CD4-positive, alpha-beta T cell (primary cell): ENCODE results near the gene CLEC16A. TPM values are rescaled to one million over a fixed set of nuclear protein-coding genes. Genes with fewer than 3 reads are reported as not detected.

Source experiments
- ATAC-seq: fragments of 200-7000 bp; cut with Tn5 transposase; one replicate; pipeline ENCODE4 v1.10.0; 2022; ENCODE audit warnings: mild to moderate bottlenecking; ENCODE audit not compliant: poor library complexity
- CTCF ChIA-PET: fragments of 350-600 bp; sonication (Branson Sonifier 250); formaldehyde crosslinking; loops from one replicate; lab custom pipeline; 2021; ENCODE audit warnings: antibody characterized with exemption, inconsistent platforms; lab: Charles Lee
- POLR2A ChIA-PET: fragments of 350-600 bp; sonication (Branson Sonifier 250); formaldehyde crosslinking; loops from one replicate; lab custom pipeline; 2021; ENCODE audit warnings: antibody characterized with exemption, inconsistent platforms; lab: Charles Lee
- DNase-seq, 14 experiments: peaks; one replicate each; pipeline ENCODE4 v3.0.0-alpha.2; 2013 to 2020; ENCODE audit warnings: mixed read lengths in 2 of 14
- H3K27ac ChIP-seq, 2 donors: one replicate each; pipeline versions ENCODE4 v1.5.1 to v1.7.0; 2013; ENCODE audit warnings: low read length in 2 of 2, low read depth in 1 of 2, mild to moderate bottlenecking in 1 of 2
- H3K27me3 ChIP-seq, 2 experiments: 1 replicate in 1 of 2; 2 replicates in 1 of 2; pipeline versions ENCODE4 v1.6.1 to v1.7.0; 2013; ENCODE audit warnings: low read length in 2 of 2, control low read depth in 1 of 2, mild to moderate bottlenecking in 1 of 2, moderate library complexity in 1 of 2; ENCODE audit not compliant: insufficient read depth in 2 of 2, control insufficient read depth in 1 of 2
- H3K36me3 ChIP-seq: one replicate; pipeline ENCODE4 v1.6.1; 2013; ENCODE audit warnings: low read length, control low read depth; ENCODE audit not compliant: insufficient read depth
- H3K4me1 ChIP-seq: one replicate; pipeline ENCODE4 v1.6.1; 2013; ENCODE audit warnings: low read length, control low read depth; ENCODE audit not compliant: insufficient read depth
- H3K4me3 ChIP-seq: one replicate; pipeline ENCODE4 v1.5.1; 2013; ENCODE audit warnings: mild to moderate bottlenecking, low read length, moderate library complexity
- H3K9me3 ChIP-seq, 2 experiments: 1 replicate in 1 of 2; 2 replicates in 1 of 2; pipeline versions ENCODE4 v1.6.1 to v1.7.0; 2013; ENCODE audit warnings: low read length in 2 of 2, mild to moderate bottlenecking in 2 of 2, control low read depth in 1 of 2, moderate library complexity in 1 of 2; ENCODE audit not compliant: control insufficient read depth in 1 of 2, insufficient read depth in 1 of 2
- H3K27ac Mint-ChIP-seq: one replicate; pipeline ENCODE4 v1.8.0; 2020; ENCODE audit warnings: mixed read lengths
- H3K27me3 Mint-ChIP-seq: one replicate; pipeline ENCODE4 v1.8.0; 2021; ENCODE audit warnings: mixed read lengths
- H3K36me3 Mint-ChIP-seq: one replicate; pipeline ENCODE4 v1.8.0; 2021; ENCODE audit warnings: low read depth, mixed read lengths
- H3K4me1 Mint-ChIP-seq: one replicate; pipeline ENCODE4 v1.8.0; 2021; ENCODE audit warnings: low read depth, mixed read lengths
- H3K4me3 Mint-ChIP-seq: one replicate; pipeline ENCODE4 v1.8.0; 2020; ENCODE audit warnings: mild to moderate bottlenecking, mixed read lengths
- H3K9me3 Mint-ChIP-seq: one replicate; pipeline ENCODE4 v1.8.0; 2020; ENCODE audit warnings: mixed read lengths
- intact Hi-C, 2 experiments: fragments of 100-400 bp; cut with DNase I in 1 of 2; cut with micrococcal nuclease in 1 of 2; formaldehyde crosslinking; loops; one replicate each; pipeline versions ENCODE4 v1.15.1 to v1.9.0; 2023 to 2025; cut with DNase I, micrococcal nuclease
- total RNA-seq, 174 experiments: library from RNA in 2 of 174; stranded (reverse) in 2 of 174; gene quantifications; one replicate each; pipeline ENCODE4 v1.2.3 and lab custom pipeline; 2021 to 2026
- TF ChIP-seq, protein P1 (sequence below): fragments of 200-600 bp; IDR thresholded peaks from one replicate; pipeline ENCODE4 v1.8.0; 2022; ENCODE audit warnings: antibody characterized with exemption, mild to moderate bottlenecking

Gene CLEC16A
- total RNA-seq, 2 experiments from 2014 or later = 21.7 to 22.7 TPM

DNA sequence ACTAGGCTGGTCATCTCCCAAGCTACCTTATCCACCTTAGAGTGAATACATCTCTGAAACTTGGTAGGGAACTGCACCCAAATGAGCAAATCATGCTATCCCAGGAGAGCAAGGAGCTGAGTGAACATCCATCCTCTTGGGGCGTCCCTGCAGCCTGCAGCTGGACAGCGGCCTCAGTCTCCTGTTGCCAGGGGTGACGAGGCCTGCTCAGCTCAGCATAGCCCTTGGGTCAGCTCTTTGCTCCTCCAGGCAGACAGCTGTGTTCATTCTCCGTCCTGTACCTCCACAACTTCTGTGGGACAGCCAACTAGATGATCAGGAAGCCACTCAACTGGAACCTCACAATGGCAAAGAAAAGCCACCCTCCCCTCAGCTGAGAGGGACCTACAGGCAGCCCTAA is 199.8 kb downstream of the CLEC16A start:
- Mint-ChIP-seq H3K27me3 (no peaks in the 10 kb centered on the region), H3K9me3 (no peaks in the 10 kb centered on the region), H3K4me1 (peaks cover 19% of the 10 kb centered on the region), H3K4me3 (no peak overlapping the region), H3K36me3 (peaks cover 6% of the 10 kb centered on the region), H3K27ac (no peak overlapping the region)
- CTCF ChIA-PET = no interaction called here
- no peak for DNase-seq
- H3K27me3 ChIP-seq = no peaks in the 10 kb centered on the region
- intact Hi-C loops = loop anchor here in 1 of 2 experiments (10.0 kb wide), 1 partner anchor 51 kb away; no protein-coding TSS in a partner anchor
- no peak overlapping the region for H3K4me3 ChIP-seq
- no peaks in the 10 kb centered on the region for H3K36me3 ChIP-seq
- H3K9me3 ChIP-seq = no peaks in the 10 kb centered on the region
- no peak for ATAC-seq
- TF ChIP-seq, protein P1, sequence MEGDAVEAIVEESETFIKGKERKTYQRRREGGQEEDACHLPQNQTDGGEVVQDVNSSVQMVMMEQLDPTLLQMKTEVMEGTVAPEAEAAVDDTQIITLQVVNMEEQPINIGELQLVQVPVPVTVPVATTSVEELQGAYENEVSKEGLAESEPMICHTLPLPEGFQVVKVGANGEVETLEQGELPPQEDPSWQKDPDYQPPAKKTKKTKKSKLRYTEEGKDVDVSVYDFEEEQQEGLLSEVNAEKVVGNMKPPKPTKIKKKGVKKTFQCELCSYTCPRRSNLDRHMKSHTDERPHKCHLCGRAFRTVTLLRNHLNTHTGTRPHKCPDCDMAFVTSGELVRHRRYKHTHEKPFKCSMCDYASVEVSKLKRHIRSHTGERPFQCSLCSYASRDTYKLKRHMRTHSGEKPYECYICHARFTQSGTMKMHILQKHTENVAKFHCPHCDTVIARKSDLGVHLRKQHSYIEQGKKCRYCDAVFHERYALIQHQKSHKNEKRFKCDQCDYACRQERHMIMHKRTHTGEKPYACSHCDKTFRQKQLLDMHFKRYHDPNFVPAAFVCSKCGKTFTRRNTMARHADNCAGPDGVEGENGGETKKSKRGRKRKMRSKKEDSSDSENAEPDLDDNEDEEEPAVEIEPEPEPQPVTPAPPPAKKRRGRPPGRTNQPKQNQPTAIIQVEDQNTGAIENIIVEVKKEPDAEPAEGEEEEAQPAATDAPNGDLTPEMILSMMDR = no peak
- POLR2A ChIA-PET = interaction anchor here (1.2 kb wide), 1 partner anchor 88 kb away, joined by 3 read pairs; no protein-coding TSS in a partner anchor
- peaks cover 16% of the 10 kb centered on the region for H3K4me1 ChIP-seq
- no peak overlapping the region for H3K27ac ChIP-seq

- POLR2A ChIA-PET = no interaction called here
- no peak for ATAC-seq
- intact Hi-C loops = loop anchor here in 1 of 2 experiments (10.0 kb wide), 1 partner anchor 50 kb away; no protein-coding TSS in a partner anchor
- TF ChIP-seq, protein P1 = no peak
- H3K4me3 ChIP-seq = no peak overlapping the region
- no peaks in the 10 kb centered on the region for H3K27me3 Mint-ChIP-seq
- no peak overlapping the region for H3K4me3 Mint-ChIP-seq
- H3K4me1 ChIP-seq = peaks cover 5% of the 10 kb centered on the region
- no peaks in the 10 kb centered on the region for H3K9me3 ChIP-seq
- H3K27ac Mint-ChIP-seq = no peak overlapping the region
- H3K4me1 Mint-ChIP-seq = peaks cover 7% of the 10 kb centered on the region
- CTCF ChIA-PET = no interaction called here
- no peaks in the 10 kb centered on the region for H3K9me3 Mint-ChIP-seq
- peaks cover 6% of the 10 kb centered on the region for H3K36me3 Mint-ChIP-seq
- peaks cover 3% of the 10 kb centered on the region for H3K36me3 ChIP-seq
- no peak for DNase-seq
- no peak overlapping the region for H3K27ac ChIP-seq
- H3K27me3 ChIP-seq = no peaks in the 10 kb centered on the region
These were observed 200.9 kb downstream of the CLEC16A start for GRCh38 chr16:11145173-11145818.

DNA sequence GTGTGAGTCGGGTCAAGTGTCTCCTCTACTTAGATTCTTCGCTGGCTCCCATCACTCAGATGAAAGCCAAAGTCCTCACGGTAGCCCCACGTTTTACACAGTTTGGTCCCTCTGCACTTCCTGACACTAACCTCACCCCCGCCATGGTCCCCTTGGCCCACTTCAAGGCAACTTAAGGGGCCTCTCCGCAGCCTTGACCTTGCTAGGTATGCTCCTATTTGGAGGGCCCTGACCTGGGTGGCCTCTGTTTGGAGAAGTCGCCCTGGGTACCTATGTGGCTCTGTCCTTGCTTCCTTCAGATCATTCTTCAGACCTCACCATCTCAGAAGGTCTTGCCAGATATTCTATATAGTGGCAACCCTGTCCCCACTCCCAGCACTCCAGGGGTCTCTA is 201.5 kb downstream of the CLEC16A start:
- Histone ChIP-seq H3K27me3 (no peaks in the 10 kb centered on the region), H3K4me1 (peaks cover under 1% of the 10 kb centered on the region), H3K9me3 (no peaks in the 10 kb centered on the region), H3K4me3 (no peak overlapping the region), H3K27ac (no peak overlapping the region), H3K36me3 (peaks cover 3% of the 10 kb centered on the region)
- H3K36me3 Mint-ChIP-seq = peaks cover 6% of the 10 kb centered on the region
- intact Hi-C loops = loop anchor here in 1 of 2 experiments (10.0 kb wide), 1 partner anchor 49 kb away; no protein-coding TSS in a partner anchor
- peaks cover 2% of the 10 kb centered on the region for H3K4me1 Mint-ChIP-seq
- DNase-seq (no peak), ATAC-seq (no peak)
- H3K4me3 Mint-ChIP-seq = no peak overlapping the region
- no peaks in the 10 kb centered on the region for H3K9me3 Mint-ChIP-seq
- no peaks in the 10 kb centered on the region for H3K27me3 Mint-ChIP-seq
- no peak overlapping the region for H3K27ac Mint-ChIP-seq
- ChIA-PET CTCF (no interaction called here), POLR2A (no interaction called here)
- TF ChIP-seq, protein P1 = no peak
